ENCODE results near the gene PCARE. TPM values are rescaled to one million over a fixed set of nuclear protein-coding genes. Genes with fewer than 3 reads are reported as not detected.

Gene PCARE
- total and polyA plus RNA-seq, 2 donors (not counting 1 experiment from before 2014, with no cell fraction given), result not detected

GRCh38 chr2:29013057-29013780, 61.1 kb downstream of the PCARE start:
- no peak overlapping the region for H3K27ac ChIP-seq (ENCODE audit: low read length in 2 of 2)
- H3K9ac ChIP-seq (ENCODE audit: low read length), result no peak overlapping the region
- H3K36me3 ChIP-seq (replicated peaks in 1 of 2; ENCODE audit: control extremely low read depth in 1 of 2, control insufficient read depth in 1 of 2, extremely low read depth in 1 of 2, insufficient read depth in 2 of 2, low read length in 1 of 2), result no peaks in the 10 kb centered on the region
- no peaks in the 10 kb centered on the region for H3K79me2 ChIP-seq (ENCODE audit: control insufficient read depth, insufficient read depth, low read length)
- 89% methylated on average over 11 of the region's 11 CpGs for WGBS (ENCODE audit: insufficient coverage)
- ChIA-PET POLR2A (no interaction called here), CTCF (interaction anchor here (1.0 to 2.1 kb wide), 3 partner anchors 13 to 52 kb away, joined by 3 to 8 read pairs (median 5); no protein-coding TSS in a partner anchor)
- ATAC-seq (ENCODE audit: low read depth) (no peak), DNase-seq (no peak)
- Mint-ChIP-seq H3K27ac (no peak overlapping the region), H3K4me1 (peaks cover 58% of the 10 kb centered on the region), H3K27me3 (peaks cover 8% of the 10 kb centered on the region), H3K9me3 (ENCODE audit: insufficient read depth) (no peaks in the 10 kb centered on the region), H3K4me3 (no peak overlapping the region)
- no peak overlapping the region for H2AFZ ChIP-seq (ENCODE audit: insufficient read depth, low read depth, low read length, poor library complexity, severe bottlenecking)
- no peak overlapping the region for H3K4me3 ChIP-seq (ENCODE audit: control extremely low read depth in 1 of 5, extremely low read depth in 1 of 5, insufficient read depth in 1 of 5, low read depth in 2 of 5, low read length in 4 of 5)
- TF ChIP-seq EZH2 (IDR thresholded peaks at IDR 0.05; ENCODE audit: borderline replicate concordance, insufficient read depth, low read depth, low read length, poor library complexity, severe bottlenecking) (no peak), CTCF (IDR thresholded peaks at IDR 0.05) (no peak)
- peaks cover 31 to 59% of the 10 kb centered on the region in 2 donors for H3K4me1 ChIP-seq (ENCODE audit: control insufficient read depth in 2 of 2, insufficient read depth in 2 of 2, low read length in 2 of 2)
- peaks cover 0 to 6% (median 0%) of the 10 kb centered on the region in 3 donors for H3K9me3 ChIP-seq (ENCODE audit: control extremely low read depth in 1 of 3, control insufficient read depth in 2 of 3, insufficient read depth in 1 of 3, low read length in 2 of 3)
- intact Hi-C loops (cut with micrococcal nuclease), result loop anchor here (5.0 kb wide), 1 partner anchor 104 kb away; the partner anchor contains the start of gene CLIP4
- H4K20me1 ChIP-seq (ENCODE audit: control insufficient read depth, insufficient read depth, low read length, poor library complexity, severe bottlenecking), result no peaks in the 10 kb centered on the region
- H3K27me3 ChIP-seq (replicated peaks in 1 of 4; ENCODE audit: control extremely low read depth in 1 of 4, control insufficient read depth in 3 of 4, insufficient read depth in 4 of 4, low read length in 3 of 4), result peaks cover 0 to 28% (median 0%) of the 10 kb centered on the region in 4 experiments
- no peak overlapping the region for H3K4me2 ChIP-seq (replicated peaks; ENCODE audit: low read depth, low read length, poor library complexity, severe bottlenecking)

- Histone ChIP-seq H3K27ac (ENCODE audit: low read length in 2 of 2) (no peak overlapping the region), H3K27me3 (replicated peaks in 1 of 4; ENCODE audit: control extremely low read depth in 1 of 4, control insufficient read depth in 3 of 4, insufficient read depth in 4 of 4, low read length in 3 of 4) (peaks cover 0 to 28% (median 0%) of the 10 kb centered on the region in 4 experiments), H3K79me2 (ENCODE audit: control insufficient read depth, insufficient read depth, low read length) (no peaks in the 10 kb centered on the region), H3K36me3 (replicated peaks in 1 of 2; ENCODE audit: control extremely low read depth in 1 of 2, control insufficient read depth in 1 of 2, extremely low read depth in 1 of 2, insufficient read depth in 2 of 2, low read length in 1 of 2) (no peaks in the 10 kb centered on the region), H2AFZ (ENCODE audit: insufficient read depth, low read depth, low read length, poor library complexity, severe bottlenecking) (peak overlapping the region; percentile 32), H3K9ac (ENCODE audit: low read length) (no peak overlapping the region), H3K4me2 (replicated peaks; ENCODE audit: low read depth, low read length, poor library complexity, severe bottlenecking) (no peak overlapping the region), H3K9me3 (ENCODE audit: control extremely low read depth in 1 of 3, control insufficient read depth in 2 of 3, insufficient read depth in 1 of 3, low read length in 2 of 3) (peaks cover 0 to 6% (median 0%) of the 10 kb centered on the region in 3 donors), H3K4me3 (ENCODE audit: control extremely low read depth in 1 of 5, extremely low read depth in 1 of 5, insufficient read depth in 1 of 5, low read depth in 2 of 5, low read length in 4 of 5) (no peak overlapping the region), H4K20me1 (ENCODE audit: control insufficient read depth, insufficient read depth, low read length, poor library complexity, severe bottlenecking) (no peaks in the 10 kb centered on the region), H3K4me1 (ENCODE audit: control insufficient read depth in 2 of 2, insufficient read depth in 2 of 2, low read length in 2 of 2) (peaks cover 31 to 59% of the 10 kb centered on the region in 2 donors)
- CTCF ChIA-PET, result interaction anchor here (0.6 to 2.1 kb wide), 5 partner anchors 12 to 97 kb away, joined by 3 to 8 read pairs (median 3); no protein-coding TSS in a partner anchor
- Mint-ChIP-seq H3K4me3 (no peak overlapping the region), H3K27me3 (peaks cover 8% of the 10 kb centered on the region), H3K4me1 (peaks cover 58% of the 10 kb centered on the region), H3K27ac (peak overlapping the region; percentile 87), H3K9me3 (ENCODE audit: insufficient read depth) (no peaks in the 10 kb centered on the region)
- intact Hi-C loops (cut with micrococcal nuclease), result loop anchor here (5.0 kb wide), 1 partner anchor 105 kb away; the partner anchor contains the start of gene CLIP4
- POLR2A ChIA-PET, result no interaction called here
- 53% methylated on average over 5 of the region's 9 CpGs for WGBS (ENCODE audit: insufficient coverage)
- no peak for TF ChIP-seq CTCF (IDR thresholded peaks at IDR 0.05)
- TF ChIP-seq EZH2 (IDR thresholded peaks at IDR 0.05; ENCODE audit: borderline replicate concordance, insufficient read depth, low read depth, low read length, poor library complexity, severe bottlenecking), result no peak
- no peak for DNase-seq
- ATAC-seq (ENCODE audit: low read depth), result peak; percentile 38
Observed at GRCh38 chr2:29012211-29012681, 62.1 kb downstream of the PCARE start.

All from B cell (primary cell).